ENCODE measurements around the gene GPC5. TPM values are rescaled to one million over a fixed set of nuclear protein-coding genes. Genes with fewer than 3 reads are reported as not detected.

GPC5 gene
- total RNA-seq, 1 donor, result not detected

DNA sequence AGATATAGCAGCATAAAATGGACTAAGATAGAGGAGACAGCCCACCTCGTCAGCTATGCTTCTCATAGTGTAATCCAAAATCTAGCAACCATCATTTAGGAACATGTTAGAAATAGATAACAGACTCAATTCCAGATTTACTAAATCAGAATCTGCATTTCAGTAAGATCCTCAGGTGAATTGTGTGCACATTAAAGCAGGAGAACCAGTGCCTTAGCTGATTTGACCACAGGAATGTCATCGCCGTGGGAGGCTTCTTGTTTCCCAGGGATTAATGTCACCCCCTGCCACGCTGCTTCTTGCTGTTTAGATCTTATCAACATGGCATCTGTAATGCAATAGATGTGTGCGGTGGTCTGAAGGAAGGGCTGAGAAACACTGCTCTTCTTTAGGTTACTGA lies 84.0 kb downstream of the GPC5 start:
- H3K4me3 ChIP-seq (ENCODE audit: low read depth, low read length), result no peak overlapping the region
- no peak for TF ChIP-seq CTCF (IDR thresholded peaks at IDR 0.05; ENCODE audit: insufficient read depth, low read depth, low read length)
- DNase-seq (ENCODE audit: low read depth), result no peak

GRCh38 chr13:91491980-91492379 lies 93.6 kb downstream of the GPC5 start:
- H3K4me3 ChIP-seq (ENCODE audit: low read depth, low read length), result no peak overlapping the region
- TF ChIP-seq CTCF (IDR thresholded peaks at IDR 0.05; ENCODE audit: insufficient read depth, low read depth, low read length), result no peak
- DNase-seq (ENCODE audit: low read depth), result no peak

DNA sequence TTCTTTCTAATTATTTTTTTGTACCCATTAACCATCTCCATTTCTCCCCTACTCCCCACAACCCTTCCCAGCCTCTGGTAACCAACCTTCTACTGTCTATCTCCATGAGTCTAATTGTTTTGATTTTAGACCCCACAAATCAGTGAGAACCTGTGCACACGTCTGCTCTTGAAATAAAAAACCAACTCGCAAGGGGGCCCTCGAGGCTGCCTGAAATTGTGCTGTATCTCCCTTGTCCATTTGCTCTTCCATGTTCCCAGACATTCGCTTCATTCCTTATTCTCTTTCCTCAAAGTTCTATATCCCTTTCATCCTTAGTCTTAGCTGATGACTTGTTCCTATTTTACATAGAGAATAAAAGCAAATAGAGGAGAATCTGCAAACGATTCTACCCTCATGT lies 95.0 kb downstream of the GPC5 start:
- DNase-seq (ENCODE audit: low read depth), result no peak
- TF ChIP-seq CTCF (IDR thresholded peaks at IDR 0.05; ENCODE audit: insufficient read depth, low read depth, low read length), result no peak
- no peak overlapping the region for H3K4me3 ChIP-seq (ENCODE audit: low read depth, low read length)

GRCh38 chr13:91498298-91498697 lies 99.9 kb downstream of the GPC5 start:
- no peak for DNase-seq (ENCODE audit: low read depth)
- TF ChIP-seq CTCF (IDR thresholded peaks at IDR 0.05; ENCODE audit: insufficient read depth, low read depth, low read length), result no peak
- H3K4me3 ChIP-seq (ENCODE audit: low read depth, low read length), result no peak overlapping the region

DNA sequence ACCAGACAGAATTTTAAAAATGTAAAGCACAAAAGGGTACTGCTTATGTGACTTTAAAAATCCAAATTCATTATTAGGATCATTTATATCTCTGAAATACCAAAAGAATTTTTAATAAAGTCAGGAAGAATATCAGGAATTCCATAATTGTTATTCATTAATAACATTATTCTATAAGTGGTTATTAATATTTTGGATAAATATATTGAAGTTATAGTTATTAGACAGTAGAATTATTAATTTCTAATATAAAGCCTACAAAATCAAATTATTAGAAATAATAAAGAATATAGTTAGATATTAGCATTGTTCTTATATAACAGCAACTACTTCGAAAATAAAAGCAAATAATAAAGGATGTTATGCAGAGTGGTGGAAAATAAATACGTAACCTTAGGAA lies 105.8 kb downstream of the GPC5 start:
- no peak overlapping the region for H3K4me3 ChIP-seq (ENCODE audit: low read depth, low read length)
- TF ChIP-seq CTCF (IDR thresholded peaks at IDR 0.05; ENCODE audit: insufficient read depth, low read depth, low read length), result no peak
- DNase-seq (ENCODE audit: low read depth), result no peak

DNA sequence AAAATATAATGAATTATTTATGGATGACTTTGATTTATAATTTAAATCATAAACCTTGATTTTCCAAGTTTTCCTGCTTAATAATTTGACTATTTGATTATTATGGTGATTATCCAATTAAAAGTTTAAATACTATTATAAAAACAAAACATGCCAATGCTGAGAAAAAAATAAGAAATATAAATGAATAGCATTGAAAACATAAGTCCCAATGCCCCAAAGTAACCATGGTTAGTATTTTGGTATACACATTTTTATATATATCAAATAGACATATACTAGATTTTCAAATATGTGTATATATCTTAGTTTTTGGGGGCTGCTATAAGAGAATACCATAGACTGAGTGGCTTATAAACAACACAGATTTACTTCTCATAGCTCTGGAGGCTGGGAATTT lies 108.3 kb downstream of the GPC5 start:
- TF ChIP-seq CTCF (IDR thresholded peaks at IDR 0.05; ENCODE audit: insufficient read depth, low read depth, low read length), result no peak
- no peak for DNase-seq (ENCODE audit: low read depth)
- H3K4me3 ChIP-seq (ENCODE audit: low read depth, low read length), result no peak overlapping the region

DNA sequence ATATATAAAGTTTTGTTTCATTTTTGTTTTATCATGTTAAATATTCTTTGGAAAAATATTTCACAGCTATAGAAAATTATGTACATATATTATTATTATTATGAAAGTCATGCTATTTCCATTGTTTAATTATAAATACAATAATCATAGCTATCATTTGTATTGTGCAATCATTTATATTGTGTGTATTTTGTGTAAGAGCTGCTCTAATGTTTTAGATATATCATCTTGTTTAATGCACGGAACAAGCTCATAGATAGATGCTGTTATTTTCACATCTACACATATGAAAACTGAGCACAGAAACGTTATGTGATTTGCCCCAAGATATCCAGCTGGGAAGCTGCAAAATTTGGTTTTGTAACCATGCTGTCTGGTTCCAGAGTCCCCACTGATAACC lies 111.6 kb downstream of the GPC5 start:
- no peak for DNase-seq (ENCODE audit: low read depth)
- TF ChIP-seq CTCF (IDR thresholded peaks at IDR 0.05; ENCODE audit: insufficient read depth, low read depth, low read length), result no peak

More for the DNA sequence above, 111.6 kb downstream of the GPC5 start:
- H3K4me3 ChIP-seq (ENCODE audit: low read depth, low read length), result no peak overlapping the region
